Subcutaneous abdominal adipose tissue (tissue), 5 donors: ENCODE data around the gene CSTPP1.
"Not testable (repeated sequence)": the region's sequence is repeated elsewhere in the genome, so short reads cannot be mapped to it uniquely, and the experiment has no call there.

Experiments used
- H3K27ac ChIP-seq: one replicate; pipeline ENCODE4 v1.7.0; 2013; ENCODE audit warnings: low read depth, mild to moderate bottlenecking, inconsistent platforms, low read length, moderate library complexity
- H3K27me3 ChIP-seq, 5 donors: one replicate each; pipeline ENCODE4 v1.7.0; 2013; ENCODE audit warnings: low read length in 5 of 5, inconsistent platforms in 1 of 5; ENCODE audit not compliant: control insufficient read depth in 5 of 5, insufficient read depth in 4 of 5
- H3K36me3 ChIP-seq, 5 donors: one replicate each; pipeline ENCODE4 v1.7.0; 2013; ENCODE audit warnings: low read length in 5 of 5; ENCODE audit not compliant: control insufficient read depth in 5 of 5, insufficient read depth in 5 of 5
- H3K4me1 ChIP-seq, 5 donors: one replicate each; pipeline ENCODE4 v1.7.0; 2013; ENCODE audit warnings: low read length in 5 of 5, mild to moderate bottlenecking in 3 of 5, moderate library complexity in 1 of 5; ENCODE audit not compliant: control insufficient read depth in 5 of 5, insufficient read depth in 5 of 5
- H3K4me3 ChIP-seq, 5 donors: one replicate each; pipeline ENCODE4 v1.7.0; 2013; ENCODE audit warnings: low read length in 5 of 5, low read depth in 1 of 5
- H3K9ac ChIP-seq, 5 donors: one replicate each; pipeline ENCODE4 v1.7.0; 2013; ENCODE audit warnings: low read length in 5 of 5, mild to moderate bottlenecking in 4 of 5, moderate library complexity in 3 of 5
- H3K9me3 ChIP-seq, 5 donors: one replicate each; pipeline ENCODE4 v1.7.0; 2013; ENCODE audit warnings: low read length in 5 of 5; ENCODE audit not compliant: control insufficient read depth in 5 of 5
- donor health status: healthy.
- donor health status: healthy.
- donor health status: healthy.
- donor health status: healthy.
- donor health status: healthy.

The CSTPP1 gene

DNA sequence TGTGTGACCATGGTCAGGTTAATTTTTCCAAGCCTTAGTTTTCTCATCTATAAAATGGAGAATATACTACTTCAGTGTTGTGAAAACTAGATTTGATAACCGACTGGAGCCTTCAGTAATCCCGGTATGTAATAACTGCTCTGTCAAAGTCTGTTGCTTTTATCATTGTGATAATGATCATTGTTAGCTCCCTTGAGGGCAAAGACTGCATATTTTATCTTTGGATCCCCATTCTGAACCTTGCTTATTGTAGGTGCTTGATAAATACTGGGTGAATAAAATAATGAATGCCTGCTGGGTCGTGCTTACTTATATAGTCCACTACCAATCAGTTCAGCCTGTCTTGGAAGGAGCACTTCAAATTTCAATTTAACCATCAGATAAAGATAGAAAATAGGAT lies 134.8 kb downstream of the CSTPP1 start:
- Histone ChIP-seq H3K36me3 (no peaks in the 10 kb centered on the region), H3K27me3 (no peaks in the 10 kb centered on the region), H3K9me3 (no peaks in the 10 kb centered on the region), H3K9ac (no peak overlapping the region), H3K27ac (no peak overlapping the region), H3K4me3 (peak overlapping the region in 1 of 5 donors; percentile 22), H3K4me1 (peaks cover 0 to 15% (median 14%) of the 10 kb centered on the region in 5 donors)

DNA sequence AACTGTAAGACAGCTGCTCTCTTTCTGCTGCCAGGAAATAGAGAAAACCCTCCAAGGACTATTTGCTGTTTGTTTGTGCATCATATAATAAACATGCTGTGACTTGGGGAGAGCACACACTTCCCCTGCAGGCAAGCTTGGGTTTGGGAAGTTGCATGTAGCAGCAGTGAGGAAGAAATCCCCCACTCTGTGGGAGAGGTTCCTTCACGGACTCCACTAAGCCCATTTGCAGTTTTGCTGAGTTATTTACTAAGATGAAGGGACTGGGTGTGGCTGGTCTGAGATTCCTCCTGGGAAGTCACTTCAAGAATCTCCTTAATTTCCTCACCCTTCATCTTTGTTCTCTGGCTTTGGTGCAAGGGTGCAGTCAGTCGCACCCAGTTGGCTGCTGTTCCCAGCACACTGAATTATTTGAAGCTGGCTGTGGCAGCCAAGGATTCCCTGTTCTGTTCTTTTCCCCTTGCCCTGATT lies 135.3 kb downstream of the CSTPP1 start:
- Histone ChIP-seq H3K36me3 (no peaks in the 10 kb centered on the region), H3K4me3 (peak overlapping the region in 4 of 5 donors; percentile 20 to 37 (median 26)), H3K9me3 (no peaks in the 10 kb centered on the region), H3K27ac (no peak overlapping the region), H3K27me3 (no peaks in the 10 kb centered on the region), H3K9ac (peak overlapping the region in 1 of 5 donors; percentile 25), H3K4me1 (peaks cover 0 to 15% (median 14%) of the 10 kb centered on the region in 5 donors)

DNA sequence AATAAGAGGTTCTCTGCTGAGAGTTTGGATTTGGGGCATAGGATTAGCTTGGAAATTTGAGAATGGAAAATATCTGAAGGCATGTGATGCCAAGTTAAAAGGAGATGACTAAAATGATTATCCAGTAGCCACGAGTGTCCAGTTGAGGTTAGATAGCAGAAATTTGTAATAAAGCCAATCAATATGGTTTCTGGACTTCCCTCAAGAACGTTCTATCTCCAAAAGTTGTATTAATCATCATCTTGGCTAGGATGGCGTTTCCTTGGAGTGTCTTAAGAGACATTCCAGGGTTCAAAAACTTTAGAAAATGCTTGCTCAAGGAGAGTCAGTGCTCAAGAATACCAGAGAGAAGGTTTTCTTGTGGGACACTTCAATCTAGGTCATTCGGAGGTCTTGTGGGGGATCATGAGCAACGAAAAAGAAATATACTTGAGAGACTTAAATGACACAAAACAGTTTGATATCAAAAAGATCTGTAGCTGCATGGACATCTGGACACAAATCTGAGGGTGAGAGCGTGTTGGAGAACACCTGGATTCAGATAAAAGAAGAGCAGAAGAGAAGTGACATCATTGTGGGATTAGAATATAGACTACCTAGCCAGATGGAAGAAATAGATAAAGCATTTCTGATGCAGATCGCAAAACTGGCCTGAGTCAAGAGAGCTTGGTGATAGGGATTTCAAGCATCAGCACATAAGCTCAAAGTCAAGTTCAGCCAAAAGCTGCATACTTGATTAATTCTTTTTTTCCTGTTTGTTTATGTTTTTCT lies 142.4 kb downstream of the CSTPP1 start:
- Histone ChIP-seq H3K4me1 (no peaks in the 10 kb centered on the region), H3K9ac (no peak overlapping the region), H3K4me3 (no peak overlapping the region), H3K9me3 (no peaks in the 10 kb centered on the region), H3K36me3 (no peaks in the 10 kb centered on the region), H3K27ac (no peak overlapping the region), H3K27me3 (no peaks in the 10 kb centered on the region)

DNA sequence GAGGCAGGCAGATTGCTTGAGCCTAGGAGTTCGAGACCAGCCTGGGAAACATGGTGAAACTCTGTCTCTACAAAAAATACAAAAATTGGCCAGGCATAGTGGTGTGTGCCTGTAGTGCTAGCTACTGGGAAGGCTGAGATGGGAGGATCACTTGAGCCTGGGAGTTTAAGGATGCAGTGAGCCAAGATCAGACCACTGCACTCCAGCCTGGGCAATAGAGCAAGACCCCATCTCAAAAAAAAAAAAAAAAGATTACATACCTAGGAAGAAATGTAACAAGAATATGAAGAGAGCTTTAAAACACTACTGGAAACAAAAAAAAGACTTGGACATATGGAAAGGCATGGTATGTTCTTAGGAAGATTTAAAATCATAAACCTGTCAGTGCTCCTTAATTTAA lies 144.2 kb downstream of the CSTPP1 start:
- not testable (repeated sequence) for H3K9ac ChIP-seq, H3K4me1 ChIP-seq, H3K27ac ChIP-seq, H3K27me3 ChIP-seq, H3K4me3 ChIP-seq, H3K9me3 ChIP-seq, H3K36me3 ChIP-seq

DNA sequence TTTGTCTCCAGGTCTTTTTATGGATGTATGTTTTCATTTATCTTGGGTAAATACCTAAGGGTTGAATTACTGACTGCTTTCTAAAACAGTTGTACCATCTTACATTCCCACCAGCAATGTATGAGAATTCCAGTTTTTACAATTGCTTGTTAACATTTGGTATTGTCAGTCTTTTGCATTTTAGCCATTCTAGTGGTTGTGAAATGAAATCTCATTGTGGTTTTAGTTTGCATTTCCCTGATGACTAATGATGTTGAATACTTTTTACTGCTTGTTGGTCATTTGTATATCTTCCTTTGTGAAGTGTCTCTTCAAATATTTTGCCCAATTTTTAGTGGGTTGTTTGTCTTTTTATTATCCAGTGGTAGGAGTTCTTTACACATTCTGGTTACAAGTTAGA lies 147.4 kb downstream of the CSTPP1 start:
- H3K36me3 ChIP-seq, result no peaks in the 10 kb centered on the region
- no peaks in the 10 kb centered on the region for H3K27me3 ChIP-seq
- H3K27ac ChIP-seq, result no peak overlapping the region
- H3K9ac ChIP-seq, result no peak overlapping the region
- no peaks in the 10 kb centered on the region for H3K4me1 ChIP-seq
- no peak overlapping the region for H3K4me3 ChIP-seq
- H3K9me3 ChIP-seq, result no peaks in the 10 kb centered on the region

DNA sequence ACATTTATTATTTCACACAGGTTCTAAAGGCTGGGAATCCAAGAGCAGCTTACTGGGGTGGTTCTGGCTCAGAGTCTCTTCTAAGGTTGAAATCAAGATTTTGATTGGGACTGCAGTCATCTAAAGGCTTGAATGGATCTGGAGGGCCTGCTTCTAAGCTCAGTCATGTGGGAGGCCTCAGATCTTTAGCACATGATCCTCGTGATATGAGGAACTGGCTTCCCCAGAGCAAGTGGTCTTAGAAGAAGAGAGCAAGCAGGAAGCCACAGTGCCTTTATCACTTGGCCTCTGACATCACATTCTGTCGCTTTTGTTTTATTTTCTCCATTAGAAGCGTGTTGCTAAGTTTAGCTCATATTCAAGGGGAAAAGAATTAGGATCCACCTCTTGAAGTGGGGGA lies 151.2 kb downstream of the CSTPP1 start:
- no peaks in the 10 kb centered on the region for H3K4me1 ChIP-seq
- no peaks in the 10 kb centered on the region for H3K27me3 ChIP-seq
- H3K9me3 ChIP-seq, result peaks cover 0 to 4% (median 0%) of the 10 kb centered on the region in 5 donors
- peak overlapping the region in 1 of 5 donors; percentile 51 for H3K9ac ChIP-seq
- H3K4me3 ChIP-seq, result no peak overlapping the region
- no peak overlapping the region for H3K27ac ChIP-seq
- H3K36me3 ChIP-seq, result no peaks in the 10 kb centered on the region

DNA sequence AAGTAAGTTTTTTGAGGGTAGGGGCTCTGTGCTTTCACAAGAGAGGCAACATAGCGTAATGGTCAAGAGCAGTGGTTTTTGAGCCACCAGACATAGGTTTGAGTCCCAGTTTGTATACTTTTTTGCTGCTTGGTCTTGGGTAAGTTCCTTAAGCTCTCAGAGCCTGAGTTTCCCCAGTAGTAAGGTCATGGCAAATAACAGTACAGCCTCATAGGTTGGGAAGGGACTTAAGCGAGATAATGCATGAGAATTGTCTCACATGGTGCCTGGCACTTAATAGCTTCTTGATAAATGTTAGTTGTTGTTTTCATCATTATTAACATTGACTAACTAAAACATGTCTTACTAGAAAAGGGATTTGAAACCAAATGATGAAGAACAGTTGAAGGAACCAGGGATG lies 157.0 kb downstream of the CSTPP1 start:
- Histone ChIP-seq H3K4me3 (no peak overlapping the region), H3K27ac (no peak overlapping the region), H3K9me3 (peaks cover 0 to 4% (median 0%) of the 10 kb centered on the region in 5 donors)

DNA sequence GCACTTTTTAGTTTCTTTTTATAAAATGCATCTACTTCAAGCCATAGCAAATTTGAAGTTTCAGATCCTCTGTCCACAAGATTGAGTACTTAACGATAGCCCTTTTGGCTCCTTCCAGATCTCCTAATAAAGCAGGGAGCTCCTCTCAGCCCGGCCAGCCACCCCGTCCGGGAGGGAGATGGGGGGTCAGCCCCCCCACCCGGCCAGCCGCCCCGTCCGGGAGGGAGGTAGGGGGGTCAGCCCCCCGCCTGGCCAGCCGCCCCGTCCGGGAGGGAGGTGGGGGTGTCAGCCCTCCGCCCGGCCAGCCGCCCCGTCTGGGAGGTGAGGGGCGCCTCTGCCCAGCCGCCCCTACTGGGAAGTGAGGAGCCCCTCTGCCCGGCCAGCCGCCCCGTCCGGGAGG lies 160.3 kb downstream of the CSTPP1 start:
- H3K4me1 ChIP-seq, H3K9me3 ChIP-seq, H3K4me3 ChIP-seq, H3K27me3 ChIP-seq, H3K36me3 ChIP-seq, H3K9ac ChIP-seq, H3K27ac ChIP-seq: not testable (repeated sequence)

More for the DNA sequence above, 157.0 kb downstream of the CSTPP1 start:
- Histone ChIP-seq H3K9ac (no peak overlapping the region), H3K4me1 (peaks cover 0 to 3% (median 0%) of the 10 kb centered on the region in 5 donors), H3K27me3 (no peaks in the 10 kb centered on the region), H3K36me3 (no peaks in the 10 kb centered on the region)

DNA sequence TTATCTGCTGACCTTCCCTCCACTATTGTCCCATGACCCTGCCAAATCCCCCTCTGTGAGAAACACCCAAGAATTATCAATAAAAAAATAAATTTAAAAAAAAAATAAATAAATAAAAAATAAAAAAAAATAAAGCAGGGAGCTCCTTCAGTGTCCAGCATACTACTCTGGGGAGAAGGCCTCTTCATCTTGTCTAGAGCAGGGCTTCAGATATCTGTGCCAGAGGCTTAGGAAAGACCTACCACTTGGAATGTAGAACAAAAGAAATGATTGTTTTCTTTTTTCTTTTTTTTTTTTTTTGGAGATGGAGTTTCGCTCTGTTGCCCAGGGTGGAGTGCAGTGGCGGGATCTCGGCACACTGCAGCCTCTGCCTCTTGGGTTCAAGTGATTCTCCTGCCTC lies 161.7 kb downstream of the CSTPP1 start:
- H3K4me1 ChIP-seq, H3K36me3 ChIP-seq, H3K9ac ChIP-seq, H3K4me3 ChIP-seq, H3K27me3 ChIP-seq, H3K9me3 ChIP-seq, H3K27ac ChIP-seq: not testable (repeated sequence)

DNA sequence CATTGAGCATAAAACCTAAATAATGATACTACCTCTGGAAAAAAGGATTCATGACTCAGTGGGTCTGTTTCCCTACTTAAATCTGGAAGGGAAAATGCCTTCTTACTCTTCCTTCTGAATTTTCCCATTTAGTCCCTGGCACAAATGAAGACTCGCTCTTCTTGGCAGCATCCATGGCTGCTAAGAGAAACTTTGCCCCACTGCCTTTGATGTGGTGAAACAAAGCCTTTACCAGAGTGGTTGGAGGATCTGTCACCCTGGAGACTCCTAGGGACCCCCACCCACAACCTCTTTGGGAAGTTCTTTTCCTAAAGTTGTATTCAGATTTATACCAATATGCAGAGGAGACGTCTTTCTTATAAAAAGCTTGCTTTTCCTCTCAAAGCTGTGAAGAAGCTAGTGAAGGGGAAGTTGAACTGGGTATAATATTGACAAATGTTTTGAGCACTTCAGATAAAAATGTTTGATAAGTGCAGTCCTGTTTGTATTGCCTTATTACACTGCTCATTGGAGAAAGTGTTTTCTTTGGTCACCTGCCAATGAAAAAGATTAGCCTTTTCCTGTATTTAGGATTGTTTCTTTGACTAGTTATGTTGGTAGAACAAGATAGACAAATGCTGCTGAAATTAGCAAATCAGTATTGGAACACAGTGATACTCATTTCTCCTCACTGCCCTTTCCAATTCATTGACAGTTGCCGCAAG lies 162.8 kb downstream of the CSTPP1 start:
- Histone ChIP-seq H3K36me3 (no peaks in the 10 kb centered on the region), H3K9ac (no peak overlapping the region), H3K4me3 (no peak overlapping the region), H3K9me3 (no peaks in the 10 kb centered on the region), H3K27ac (no peak overlapping the region), H3K4me1 (peaks cover 0 to 16% (median 5%) of the 10 kb centered on the region in 5 donors), H3K27me3 (no peaks in the 10 kb centered on the region)
